Activated T-helper 2 cell treated with anti-CD3 and anti-CD28 coated beads, Interferon-gamma antibody, Interleukin-2, Interleukin-4, amounts not matched to agents 10 μg/mL and 5 μg/mL and 100 μg/mL, durations not matched to agents 14 hours and 24 hours and 36 hours (primary cell): ENCODE results near the gene CCDC136. TPM values are rescaled to one million over a fixed set of nuclear protein-coding genes. Genes with fewer than 3 reads are reported as not detected.

Source experiments
- DNase-seq: peaks from one replicate; pipeline ENCODE4 v3.0.0; 2021; ENCODE audit warnings: low spot score
- H3K27ac Mint-ChIP-seq: one replicate; pipeline ENCODE4 v1.8.0; 2021; ENCODE audit warnings: mixed read lengths
- H3K27me3 Mint-ChIP-seq: one replicate; pipeline ENCODE4 v1.8.0; 2021; ENCODE audit warnings: low read depth, mixed read lengths
- H3K36me3 Mint-ChIP-seq: one replicate; pipeline ENCODE4 v1.8.0; 2021; ENCODE audit warnings: low read depth, mixed read lengths
- H3K4me1 Mint-ChIP-seq: one replicate; pipeline ENCODE4 v1.8.0; 2021; ENCODE audit warnings: low read depth, mixed read lengths
- H3K4me3 Mint-ChIP-seq: one replicate; pipeline ENCODE4 v1.8.0; 2021; ENCODE audit warnings: low read depth, mild to moderate bottlenecking, moderate library complexity, mixed read lengths
- H3K9me3 Mint-ChIP-seq: one replicate; pipeline ENCODE4 v1.8.0; 2021; ENCODE audit warnings: mixed read lengths
- intact Hi-C: fragments of 100-400 bp; cut with micrococcal nuclease; formaldehyde crosslinking; loops from one replicate; pipeline ENCODE4 v1.15.1; 2023
- total RNA-seq: library from RNA; stranded (reverse); gene quantifications from 2 replicates; pipeline ENCODE4 v1.2.3, GENCODE V29; 2022

The CCDC136 gene
- total RNA-seq, 1 donor from 2014 or later, result 15.5 TPM

- Mint-ChIP-seq H3K9me3 (no peaks in the 10 kb centered on the region), H3K4me3 (no peak overlapping the region), H3K36me3 (peaks cover 12% of the 10 kb centered on the region), H3K27me3 (no peaks in the 10 kb centered on the region), H3K4me1 (peaks cover 13% of the 10 kb centered on the region), H3K27ac (no peak overlapping the region)
- intact Hi-C loops, result no loop called here
- DNase-seq, result no peak
These were observed 68.6 kb downstream of the CCDC136 start for GRCh38 chr7:128860158-128861073.

- Mint-ChIP-seq H3K4me1 (peaks cover 13% of the 10 kb centered on the region), H3K27ac (peak overlapping the region; percentile 94), H3K9me3 (no peaks in the 10 kb centered on the region), H3K36me3 (peaks cover 20% of the 10 kb centered on the region), H3K27me3 (no peaks in the 10 kb centered on the region), H3K4me3 (peak overlapping the region; percentile 99)
- no peak for DNase-seq
- intact Hi-C loops, result loop anchor here (2.0 kb wide), 1 partner anchor 123 kb away; the partner anchor contains the start of gene CALU
These were observed 70.3 kb downstream of the CCDC136 start for GRCh38 chr7:128861957-128862570.

GRCh38 chr7:128862571-128863432, 71.0 kb downstream of the CCDC136 start, which contains the start of gene ATP6V1F:
TSS of gene ATP6V1F (plus strand) at chr7:128862856. CDS start at chr7:128862905, 49 bp downstream.
- Mint-ChIP-seq H3K4me3 (peak within 1 kb of the TSS; percentile 99), H3K36me3 (peaks cover 22% of the 10 kb centered on the region), H3K27me3 (peaks cover 1% of the 10 kb centered on the region), H3K4me1 (peaks cover 13% of the 10 kb centered on the region), H3K9me3 (no peaks in the 10 kb centered on the region), H3K27ac (peak within 1 kb of the TSS; percentile 94)
- intact Hi-C loops, result loop anchor here (2.0 kb wide), 1 partner anchor 124 kb away; the partner anchor contains the start of gene CALU
- peak; percentile 99 for DNase-seq

- Mint-ChIP-seq H3K27ac (peak overlapping the region; percentile 94), H3K4me3 (peak overlapping the region; percentile 99)
- intact Hi-C loops, result loop anchor here (2.0 kb wide), 1 partner anchor 125 kb away; the partner anchor contains the start of gene CALU
These were observed 71.7 kb downstream of the CCDC136 start for GRCh38 chr7:128863433-128863989.

GRCh38 chr7:128865303-128865702, 73.5 kb downstream of the CCDC136 start:
- Mint-ChIP-seq H3K4me1 (peaks cover 14% of the 10 kb centered on the region), H3K36me3 (peaks cover 22% of the 10 kb centered on the region), H3K27ac (no peak overlapping the region), H3K4me3 (peak overlapping the region; percentile 13), H3K27me3 (peaks cover 4% of the 10 kb centered on the region), H3K9me3 (no peaks in the 10 kb centered on the region)
- no peak for DNase-seq
- intact Hi-C loops, result no loop called here

More at GRCh38 chr7:128863433-128863989, 71.7 kb downstream of the CCDC136 start:
- H3K27me3 Mint-ChIP-seq, result peaks cover 3% of the 10 kb centered on the region
- H3K36me3 Mint-ChIP-seq, result peaks cover 22% of the 10 kb centered on the region
- peak; percentile 44 for DNase-seq
- H3K4me1 Mint-ChIP-seq, result peaks cover 13% of the 10 kb centered on the region
- H3K9me3 Mint-ChIP-seq, result no peaks in the 10 kb centered on the region

- intact Hi-C loops, result no loop called here
- DNase-seq, result no peak
- Mint-ChIP-seq H3K4me1 (peaks cover 15% of the 10 kb centered on the region), H3K27ac (no peak overlapping the region), H3K9me3 (no peaks in the 10 kb centered on the region), H3K27me3 (peaks cover 14% of the 10 kb centered on the region), H3K4me3 (no peak overlapping the region), H3K36me3 (peaks cover 22% of the 10 kb centered on the region)
These were observed 74.5 kb downstream of the CCDC136 start for GRCh38 chr7:128865996-128866877.

- H3K4me1 Mint-ChIP-seq, result peaks cover 12% of the 10 kb centered on the region
- intact Hi-C loops, result no loop called here
- DNase-seq, result no peak
- H3K9me3 Mint-ChIP-seq, result no peaks in the 10 kb centered on the region
- H3K27ac Mint-ChIP-seq, result no peak overlapping the region
- H3K27me3 Mint-ChIP-seq, result peaks cover 20% of the 10 kb centered on the region
- no peak overlapping the region for H3K4me3 Mint-ChIP-seq
- peaks cover 22% of the 10 kb centered on the region for H3K36me3 Mint-ChIP-seq
These were observed 75.5 kb downstream of the CCDC136 start for GRCh38 chr7:128867241-128867640.

- Mint-ChIP-seq H3K4me1 (peaks cover 10% of the 10 kb centered on the region), H3K27me3 (peaks cover 20% of the 10 kb centered on the region), H3K9me3 (no peaks in the 10 kb centered on the region), H3K4me3 (no peak overlapping the region), H3K27ac (no peak overlapping the region), H3K36me3 (peaks cover 19% of the 10 kb centered on the region)
- DNase-seq, result no peak
- intact Hi-C loops, result no loop called here
These were observed 76.3 kb downstream of the CCDC136 start for GRCh38 chr7:128867842-128868623.

GRCh38 chr7:128868624-128869137, 76.9 kb downstream of the CCDC136 start:
- Mint-ChIP-seq H3K4me1 (peaks cover 8% of the 10 kb centered on the region), H3K4me3 (peak overlapping the region; percentile 20), H3K36me3 (peaks cover 19% of the 10 kb centered on the region), H3K27me3 (peaks cover 20% of the 10 kb centered on the region), H3K27ac (no peak overlapping the region), H3K9me3 (no peaks in the 10 kb centered on the region)
- no peak for DNase-seq
- intact Hi-C loops, result no loop called here

- Mint-ChIP-seq H3K4me3 (peak overlapping the region; percentile 47), H3K4me1 (peaks cover 5% of the 10 kb centered on the region), H3K36me3 (peaks cover 19% of the 10 kb centered on the region), H3K27ac (no peak overlapping the region), H3K27me3 (peaks cover 20% of the 10 kb centered on the region), H3K9me3 (no peaks in the 10 kb centered on the region)
- intact Hi-C loops, result no loop called here
- DNase-seq, result peak; percentile 39
These were observed 77.6 kb downstream of the CCDC136 start for GRCh38 chr7:128869138-128869943.
